HCT116 (cell line): ENCODE results near the gene ALKBH4. TPM values are rescaled to one million over a fixed set of nuclear protein-coding genes. Genes with fewer than 3 reads are reported as not detected.

ENCODE experiments used
- ATAC-seq: fragments of 200-7000 bp; cut with Tn5 transposase; 2 replicates; pipeline ENCODE4 v1.9.1; 2020; ENCODE audit warnings: mild to moderate bottlenecking, moderate library complexity
- BruUV-seq: library from RNA; stranded (reverse); fragments of 400-500 nt; replicated peaks from 2 replicates; lab custom pipeline; 2021; lab: Mats Ljungman, UMichigan
- CTCF ChIA-PET: fragments of 300-600 bp; sonication (Branson Sonifier 250); formaldehyde crosslinking; loops from one replicate; lab custom pipeline; 2021; ENCODE audit warnings: antibody characterized with exemption; lab: Charles Lee
- POLR2A ChIA-PET: fragments of 300-600, 350-600 bp; sonication (Branson Sonifier 250); formaldehyde crosslinking; loops from one replicate; lab custom pipeline; 2021; ENCODE audit warnings: antibody characterized with exemption; lab: Charles Lee
- RAD21 ChIA-PET, 2 experiments: fragments of 300-600 bp; sonication (Branson Sonifier 250); formaldehyde crosslinking; loops; one replicate each; lab custom pipeline; 2023; ENCODE audit warnings: low total read pairs in 2 of 2; ENCODE audit not compliant: uncharacterized antibody in 2 of 2, unreplicated experiment in 2 of 2, low non-redundant PET in 1 of 2; lab: Charles Lee
- DNase-seq: peaks from one replicate; pipeline ENCODE4 v3.0.0-alpha.2; 2010; ENCODE audit warnings: low read depth, low spot score
- H2AFZ ChIP-seq: fragments of 200-600 bp; shearing (Covaris generic), sonication (generic); 2 replicates; pipeline ENCODE4 v1.6.1; 2017; ENCODE audit warnings: low read depth, mixed run types, mixed read lengths, antibody characterized with exemption, low read length; ENCODE audit not compliant: poor library complexity, severe bottlenecking
- H3K27ac ChIP-seq: 2 replicates; pipeline ENCODE4 v1.5.1; 2012; ENCODE audit warnings: low read depth, low read length
- H3K27me3 ChIP-seq: fragments of 200-600 bp; sonication (generic); 2 replicates; pipeline ENCODE4 v1.6.1; 2016; ENCODE audit warnings: mixed run types, low read length, mixed read lengths; ENCODE audit not compliant: insufficient read depth
- H3K36me3 ChIP-seq, 2 experiments: fragments of 200-500 bp in 1 of 2; fragments of 200-600 bp in 1 of 2; sonication (Bioruptor generic) in 1 of 2; sonication (generic) in 1 of 2; 2 replicates each; pipeline versions ENCODE4 v1.5.1 to v1.6.1; 2014 to 2016; ENCODE audit warnings: low read length in 2 of 2, inconsistent platforms in 1 of 2, mixed read lengths in 1 of 2, mixed run types in 1 of 2; ENCODE audit not compliant: insufficient read depth in 2 of 2, control insufficient read depth in 1 of 2
- H3K4me1 ChIP-seq, 2 experiments: fragments of 200-600 bp in 1 of 2; sonication (generic) in 1 of 2; 2 replicates each; pipeline versions ENCODE4 v1.5.1 to v1.6.1; 2012 to 2017; ENCODE audit warnings: low read length in 2 of 2, inconsistent platforms in 1 of 2, mild to moderate bottlenecking in 1 of 2, mixed read lengths in 1 of 2, mixed run types in 1 of 2, moderate library complexity in 1 of 2; ENCODE audit not compliant: insufficient read depth in 2 of 2, control insufficient read depth in 1 of 2
- H3K4me2 ChIP-seq: fragments of 200-600 bp; sonication (generic); 2 replicates; pipeline ENCODE4 v1.6.1; 2017; ENCODE audit warnings: mixed run types, low read length, mixed read lengths
- H3K4me3 ChIP-seq, 2 experiments: fragments of 200-600 bp in 1 of 2; sonication (generic) in 1 of 2; replicated peaks in 1 of 2; 2 replicates each; pipeline ENCODE4 v1.5.1; 2011 to 2016; ENCODE audit warnings: low read length in 2 of 2, control low read depth in 1 of 2, low read depth in 1 of 2, mild to moderate bottlenecking in 1 of 2, mixed read lengths in 1 of 2, mixed run types in 1 of 2
- H3K79me2 ChIP-seq: fragments of 200-600 bp; sonication (generic); 2 replicates; pipeline ENCODE4 v1.6.1; 2017; ENCODE audit warnings: mild to moderate bottlenecking, mixed run types, low read length, moderate library complexity, mixed read lengths; ENCODE audit not compliant: insufficient read depth
- H3K9ac ChIP-seq: fragments of 200-600 bp; sonication (generic); 2 replicates; pipeline ENCODE4 v1.6.1; 2016; ENCODE audit warnings: low read length, mixed read lengths
- H3K9me2 ChIP-seq: fragments of 200-600 bp; sonication (generic), shearing (Covaris generic); 2 replicates; pipeline ENCODE4 v1.6.1; 2017; ENCODE audit warnings: mixed run types, mild to moderate bottlenecking, moderate library complexity; ENCODE audit not compliant: insufficient read depth
- H3K9me3 ChIP-seq, 2 experiments: fragments of 200-500 bp in 1 of 2; fragments of 200-600 bp in 1 of 2; sonication (Bioruptor generic) in 1 of 2; sonication (generic) in 1 of 2; 2 replicates each; pipeline ENCODE4 v1.6.1; 2014 to 2017; ENCODE audit warnings: low read length in 2 of 2, mixed read lengths in 2 of 2, inconsistent platforms in 1 of 2, low read depth in 1 of 2, mild to moderate bottlenecking in 1 of 2, mixed run types in 1 of 2, moderate library complexity in 1 of 2; ENCODE audit not compliant: control insufficient read depth in 1 of 2, insufficient read depth in 1 of 2
- H4K20me1 ChIP-seq: fragments of 200-600 bp; sonication (generic), shearing (Covaris generic); 2 replicates; pipeline ENCODE4 v1.6.1; 2017; ENCODE audit warnings: mixed run types, mild to moderate bottlenecking, moderate library complexity; ENCODE audit not compliant: insufficient read depth
- ATF3 ChIP-seq: IDR thresholded peaks from 2 replicates; pipeline ENCODE4 v1.6.1; 2012
- CEBPB ChIP-seq: IDR thresholded peaks from 2 replicates; pipeline ENCODE4 v1.6.1; 2012; ENCODE audit warnings: low read depth
- EGR1 ChIP-seq: IDR thresholded peaks from 2 replicates; pipeline ENCODE4 v1.6.1; 2012; ENCODE audit warnings: low read depth
- ELF1 ChIP-seq: IDR thresholded peaks from 2 replicates; pipeline ENCODE4 v1.6.1; 2012; ENCODE audit warnings: low read depth, borderline replicate concordance
- EZH2 ChIP-seq: fragments of 200-600 bp; sonication (generic); IDR thresholded peaks from 2 replicates; pipeline ENCODE4 v1.6.1; 2017; ENCODE audit warnings: antibody characterized with exemption, mixed run types
- EZH2phosphoT487 ChIP-seq: fragments of 200-600 bp; IDR thresholded peaks from 2 replicates; pipeline ENCODE4 v1.6.1; 2018; ENCODE audit warnings: antibody characterized with exemption, borderline replicate concordance
- FOSL1 ChIP-seq: IDR thresholded peaks from 2 replicates; pipeline ENCODE4 v1.6.1; 2012; ENCODE audit warnings: low read depth
- JUND ChIP-seq: IDR thresholded peaks from 2 replicates; pipeline ENCODE4 v1.6.1; 2012
- POLR2A ChIP-seq: IDR thresholded peaks from 2 replicates; pipeline ENCODE4 v1.7.0; 2011; ENCODE audit warnings: borderline replicate concordance; ENCODE audit not compliant: insufficient read depth, insufficient read length; ENCODE audit errors: extremely low read depth
- POLR2AphosphoS5 ChIP-seq: IDR thresholded peaks from 2 replicates; pipeline ENCODE4 v1.6.1; 2011; ENCODE audit warnings: mild to moderate bottlenecking, low read depth, low read length, moderate library complexity
- RAD21 ChIP-seq: IDR thresholded peaks from 2 replicates; pipeline ENCODE4 v1.6.1; 2012; ENCODE audit warnings: low read depth, mild to moderate bottlenecking
- SP1 ChIP-seq: IDR thresholded peaks from 2 replicates; pipeline ENCODE4 v1.6.1; 2012; ENCODE audit warnings: low read depth
- SRF ChIP-seq: IDR thresholded peaks from 2 replicates; pipeline ENCODE4 v1.6.1; 2012; ENCODE audit warnings: low read depth
- TCF7L2 ChIP-seq: IDR thresholded peaks from 2 replicates; pipeline ENCODE4 v1.7.0; 2011; ENCODE audit warnings: borderline replicate concordance, inconsistent platforms; ENCODE audit not compliant: insufficient read depth, insufficient read length; ENCODE audit errors: extremely low read depth
- YY1 ChIP-seq: IDR thresholded peaks from 2 replicates; pipeline ENCODE4 v1.6.1; 2011; ENCODE audit warnings: low read length, low read depth, moderate library complexity, mild to moderate bottlenecking; ENCODE audit not compliant: insufficient replicate concordance; ENCODE audit errors: extremely low read depth
- ZNF274 ChIP-seq: fragments of 200-500 bp; sonication (Bioruptor generic); IDR thresholded peaks from 2 replicates; pipeline ENCODE4 v1.6.1; 2014; ENCODE audit warnings: mild to moderate bottlenecking, low read depth, low read length, inconsistent platforms
- intact Hi-C: fragments of 100-400 bp; cut with micrococcal nuclease; formaldehyde crosslinking; loops from 2 replicates; pipeline ENCODE4 v1.10.0; 2022
- total RNA-seq: library from RNA; stranded (reverse); gene quantifications from one replicate; pipeline ENCODE4 v1.2.1, GENCODE V29; 2021; ENCODE audit not compliant: unreplicated experiment
- TF ChIP-seq, protein P1 (sequence below), 3 experiments: fragments of 200-600 bp in 1 of 3; sonication (generic) in 1 of 3; IDR thresholded peaks in 2 of 3; conservative IDR thresholded peaks in 1 of 3; 2 replicates each; pipeline ENCODE4 v1.5.1; 2012 to 2017; ENCODE audit warnings: low read depth in 2 of 3, low read length in 2 of 3, antibody characterized with exemption in 1 of 3, borderline replicate concordance in 1 of 3, control low read depth in 1 of 3, mild to moderate bottlenecking in 1 of 3, mixed read lengths in 1 of 3, mixed run types in 1 of 3, moderate library complexity in 1 of 3; ENCODE audit not compliant: insufficient read depth in 1 of 3
- TF ChIP-seq, protein P2 (sequence below): IDR thresholded peaks from 2 replicates; pipeline ENCODE4 v1.6.1; 2012; ENCODE audit warnings: low read depth

Gene ALKBH4
- total RNA-seq, 1 experiment from 2014 or later, result 14.9 TPM

- intact Hi-C loops, result no loop called here
- POLR2A ChIA-PET, result no interaction called here
- Histone ChIP-seq H3K4me3 (no peak overlapping the region), H3K79me2 (no peaks in the 10 kb centered on the region), H3K9me2 (no peaks in the 10 kb centered on the region), H2AFZ (no peak overlapping the region), H3K27me3 (no peaks in the 10 kb centered on the region), H3K27ac (no peak overlapping the region), H3K9ac (no peak overlapping the region), H3K4me2 (no peak overlapping the region), H3K36me3 (peaks cover 9 to 13% of the 10 kb centered on the region in 2 experiments; a peak in 3 of 4 replicates), H3K4me1 (peaks cover 12 to 21% of the 10 kb centered on the region in 2 experiments), H3K9me3 (no peaks in the 10 kb centered on the region), H4K20me1 (no peaks in the 10 kb centered on the region)
- CTCF ChIA-PET, result no interaction called here
- BruUV-seq, result no TSS peak
- no peak for TF ChIP-seq POLR2AphosphoS5
- TF ChIP-seq RAD21, result no peak
- no peak for TF ChIP-seq CEBPB
- TF ChIP-seq SP1, result no peak
- TF ChIP-seq ELF1, result no peak
- no peak for TF ChIP-seq FOSL1
- TF ChIP-seq EZH2phosphoT487, result no peak
- no peak for TF ChIP-seq ZNF274
- TF ChIP-seq, protein P1, sequence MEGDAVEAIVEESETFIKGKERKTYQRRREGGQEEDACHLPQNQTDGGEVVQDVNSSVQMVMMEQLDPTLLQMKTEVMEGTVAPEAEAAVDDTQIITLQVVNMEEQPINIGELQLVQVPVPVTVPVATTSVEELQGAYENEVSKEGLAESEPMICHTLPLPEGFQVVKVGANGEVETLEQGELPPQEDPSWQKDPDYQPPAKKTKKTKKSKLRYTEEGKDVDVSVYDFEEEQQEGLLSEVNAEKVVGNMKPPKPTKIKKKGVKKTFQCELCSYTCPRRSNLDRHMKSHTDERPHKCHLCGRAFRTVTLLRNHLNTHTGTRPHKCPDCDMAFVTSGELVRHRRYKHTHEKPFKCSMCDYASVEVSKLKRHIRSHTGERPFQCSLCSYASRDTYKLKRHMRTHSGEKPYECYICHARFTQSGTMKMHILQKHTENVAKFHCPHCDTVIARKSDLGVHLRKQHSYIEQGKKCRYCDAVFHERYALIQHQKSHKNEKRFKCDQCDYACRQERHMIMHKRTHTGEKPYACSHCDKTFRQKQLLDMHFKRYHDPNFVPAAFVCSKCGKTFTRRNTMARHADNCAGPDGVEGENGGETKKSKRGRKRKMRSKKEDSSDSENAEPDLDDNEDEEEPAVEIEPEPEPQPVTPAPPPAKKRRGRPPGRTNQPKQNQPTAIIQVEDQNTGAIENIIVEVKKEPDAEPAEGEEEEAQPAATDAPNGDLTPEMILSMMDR (IDR thresholded peaks at IDR 0.05 in 2 of 3, conservative IDR thresholded peaks at IDR 0.05 in 1 of 3; ENCODE audit: borderline replicate concordance in 1 of 3, insufficient read depth in 1 of 3, low read depth in 2 of 3, low read length in 2 of 3), result no peak
- TF ChIP-seq POLR2A, result no peak
- TF ChIP-seq ATF3, result no peak
- no peak for TF ChIP-seq YY1
- no peak for TF ChIP-seq JUND
- no peak for TF ChIP-seq TCF7L2
- no peak for TF ChIP-seq SRF
- TF ChIP-seq, protein P2, sequence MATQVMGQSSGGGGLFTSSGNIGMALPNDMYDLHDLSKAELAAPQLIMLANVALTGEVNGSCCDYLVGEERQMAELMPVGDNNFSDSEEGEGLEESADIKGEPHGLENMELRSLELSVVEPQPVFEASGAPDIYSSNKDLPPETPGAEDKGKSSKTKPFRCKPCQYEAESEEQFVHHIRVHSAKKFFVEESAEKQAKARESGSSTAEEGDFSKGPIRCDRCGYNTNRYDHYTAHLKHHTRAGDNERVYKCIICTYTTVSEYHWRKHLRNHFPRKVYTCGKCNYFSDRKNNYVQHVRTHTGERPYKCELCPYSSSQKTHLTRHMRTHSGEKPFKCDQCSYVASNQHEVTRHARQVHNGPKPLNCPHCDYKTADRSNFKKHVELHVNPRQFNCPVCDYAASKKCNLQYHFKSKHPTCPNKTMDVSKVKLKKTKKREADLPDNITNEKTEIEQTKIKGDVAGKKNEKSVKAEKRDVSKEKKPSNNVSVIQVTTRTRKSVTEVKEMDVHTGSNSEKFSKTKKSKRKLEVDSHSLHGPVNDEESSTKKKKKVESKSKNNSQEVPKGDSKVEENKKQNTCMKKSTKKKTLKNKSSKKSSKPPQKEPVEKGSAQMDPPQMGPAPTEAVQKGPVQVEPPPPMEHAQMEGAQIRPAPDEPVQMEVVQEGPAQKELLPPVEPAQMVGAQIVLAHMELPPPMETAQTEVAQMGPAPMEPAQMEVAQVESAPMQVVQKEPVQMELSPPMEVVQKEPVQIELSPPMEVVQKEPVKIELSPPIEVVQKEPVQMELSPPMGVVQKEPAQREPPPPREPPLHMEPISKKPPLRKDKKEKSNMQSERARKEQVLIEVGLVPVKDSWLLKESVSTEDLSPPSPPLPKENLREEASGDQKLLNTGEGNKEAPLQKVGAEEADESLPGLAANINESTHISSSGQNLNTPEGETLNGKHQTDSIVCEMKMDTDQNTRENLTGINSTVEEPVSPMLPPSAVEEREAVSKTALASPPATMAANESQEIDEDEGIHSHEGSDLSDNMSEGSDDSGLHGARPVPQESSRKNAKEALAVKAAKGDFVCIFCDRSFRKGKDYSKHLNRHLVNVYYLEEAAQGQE, result no peak
- no peak for TF ChIP-seq EZH2
- TF ChIP-seq EGR1, result no peak
- RAD21 ChIA-PET, result no interaction called here
- DNase-seq (no peak), ATAC-seq (no peak)
These were observed 38.2 kb downstream of the ALKBH4 start for GRCh38 chr7:102426268-102427018.
